Suprapubic skin (tissue), 4 donors: ENCODE results near the gene SOX30. TPM values are rescaled to one million over a fixed set of nuclear protein-coding genes. Genes with fewer than 3 reads are reported as not detected.

Experiments
- DNase-seq, 2 donors: peaks; one replicate each; pipeline ENCODE4 v3.0.0-alpha.2; 2019; ENCODE audit warnings: low spot score in 2 of 2
- H3K27ac ChIP-seq: fragments of 200-600 bp; sonication (generic); one replicate; pipeline ENCODE4 v1.5.1; 2019
- H3K27me3 ChIP-seq: fragments of 200-600 bp; sonication (generic); one replicate; pipeline ENCODE4 v1.5.1; 2019
- H3K36me3 ChIP-seq: fragments of 200-600 bp; sonication (generic); one replicate; pipeline ENCODE4 v1.5.1; 2019
- H3K4me1 ChIP-seq: fragments of 200-600 bp; sonication (generic); one replicate; pipeline ENCODE4 v1.5.1; 2019
- H3K4me3 ChIP-seq: fragments of 200-600 bp; sonication (generic); one replicate; pipeline ENCODE4 v1.5.1; 2019; ENCODE audit warnings: mild to moderate bottlenecking
- H3K9me3 ChIP-seq: fragments of 200-600 bp; sonication (generic); one replicate; pipeline ENCODE4 v1.5.1; 2019
- CTCF ChIP-seq, 2 donors: fragments of 200-600 bp in 1 of 2; fragments of 450-650 bp in 1 of 2; sonication (generic) in 1 of 2; IDR thresholded peaks; one replicate each; pipeline ENCODE4 v1.5.1; 2016 to 2019; ENCODE audit warnings: antibody characterized with exemption in 2 of 2, mild to moderate bottlenecking in 1 of 2, moderate library complexity in 1 of 2
- EP300 ChIP-seq: sonication (generic); formaldehyde crosslinking; IDR thresholded peaks from one replicate; pipeline ENCODE4 v1.6.1; 2017; ENCODE audit warnings: antibody characterized with exemption
- POLR2A ChIP-seq, 2 donors: fragments of 450-650 bp; IDR thresholded peaks; one replicate each; pipeline ENCODE4 v1.6.1; 2017; ENCODE audit warnings: antibody characterized with exemption in 2 of 2, mild to moderate bottlenecking in 2 of 2, moderate library complexity in 2 of 2
- POLR2AphosphoS5 ChIP-seq, 3 donors: sonication (generic); formaldehyde crosslinking; IDR thresholded peaks; one replicate each; pipeline ENCODE4 v1.6.1; 2017; ENCODE audit warnings: antibody characterized with exemption in 3 of 3
- WGBS: methylation state at CpG from one replicate; pipeline ENCODE4 v1.1.5; 2018; 5-methylcytosine and 5-hydroxymethylcytosine counted together
- total RNA-seq, 4 donors: library from RNA; depleted of rRNA; stranded (reverse); fragments of >200 nt; gene quantifications; one replicate each; pipeline ENCODE4 v1.1.0, GENCODE V29; 2016

SOX30 gene
- total RNA-seq, 4 donors from 2014 or later: not detected

GRCh38 chr5:157578079-157578780 lies 74.0 kb downstream of the SOX30 start:
- TF ChIP-seq EP300 (no peak), POLR2A (IDR thresholded peaks at IDR 0.05) (no peak), POLR2AphosphoS5 (IDR thresholded peaks at IDR 0.05) (no peak), CTCF (IDR thresholded peaks at IDR 0.05) (no peak)
- 71% methylated on average over 6 of the region's 6 CpGs for whole genome bisulfite sequencing
- DNase-seq: no peak

GRCh38 chr5:157576678-157577077 lies 75.6 kb downstream of the SOX30 start:
- Histone ChIP-seq H3K27ac (no peak overlapping the region), H3K4me3 (no peak overlapping the region), H3K4me1 (peaks cover 20% of the 10 kb centered on the region), H3K9me3 (no peaks in the 10 kb centered on the region), H3K27me3 (peaks cover 21% of the 10 kb centered on the region), H3K36me3 (no peaks in the 10 kb centered on the region)
- no peak for TF ChIP-seq POLR2AphosphoS5 (IDR thresholded peaks at IDR 0.05)
- TF ChIP-seq EP300: no peak
- TF ChIP-seq POLR2A (IDR thresholded peaks at IDR 0.05): no peak
- no peak for TF ChIP-seq CTCF (IDR thresholded peaks at IDR 0.05)
- 90% methylated on average over 4 of the region's 4 CpGs for WGBS
- DNase-seq: no peak

More at GRCh38 chr5:157578079-157578780, 74.0 kb downstream of the SOX30 start:
- Histone ChIP-seq H3K9me3 (no peaks in the 10 kb centered on the region), H3K27ac (no peak overlapping the region), H3K4me1 (peaks cover 20% of the 10 kb centered on the region), H3K36me3 (no peaks in the 10 kb centered on the region), H3K27me3 (peaks cover 21% of the 10 kb centered on the region), H3K4me3 (no peak overlapping the region)

Other genes with a start within 250 kb of the SOX30 start
- gene NIPAL4, start 192.2 kb downstream of the SOX30 start, total RNA-seq: 100 to 1,000 TPM in 2 of 4 donors, 10 to 100 TPM in 2; 45.8 to 111 (median 86.6) TPM
- 1 to 10 TPM in 3 of 4 donors, under 1 TPM in 1; 0.42 to 2.6 (median 1.3) TPM for gene ADAM19, start 76.7 kb downstream of the SOX30 start, total RNA-seq
- not detected for gene C5orf52, start 19.1 kb upstream of the SOX30 start, total RNA-seq
- gene THG1L, start 79.0 kb upstream of the SOX30 start, total RNA-seq: 10 to 100 TPM in 2 of 4 donors, 1 to 10 TPM in 2; 5.1 to 14.5 (median 11.0) TPM
- 1 to 10 TPM; 2.9 to 5.2 (median 3.6) TPM for gene LSM11, start 91.3 kb upstream of the SOX30 start, total RNA-seq
- 100 to 1,000 TPM; 112 to 220 (median 136) TPM for gene CLINT1, start 206.7 kb upstream of the SOX30 start, total RNA-seq